HG03575 (cell line): ENCODE results near the gene PRKACB.
"Not testable (repeated sequence)": the region's sequence is repeated elsewhere in the genome, so short reads cannot be mapped to it uniquely, and the experiment has no call there.

ENCODE experiments used
- ATAC-seq: cut with Tn5 transposase; IDR thresholded peaks from one replicate; pipeline ENCODE4 v1.9.1; 2021; ENCODE audit not compliant: unreplicated experiment, insufficient number of reproducible peaks, low FRiP score; ENCODE audit errors: extremely low read depth

Gene PRKACB

DNA sequence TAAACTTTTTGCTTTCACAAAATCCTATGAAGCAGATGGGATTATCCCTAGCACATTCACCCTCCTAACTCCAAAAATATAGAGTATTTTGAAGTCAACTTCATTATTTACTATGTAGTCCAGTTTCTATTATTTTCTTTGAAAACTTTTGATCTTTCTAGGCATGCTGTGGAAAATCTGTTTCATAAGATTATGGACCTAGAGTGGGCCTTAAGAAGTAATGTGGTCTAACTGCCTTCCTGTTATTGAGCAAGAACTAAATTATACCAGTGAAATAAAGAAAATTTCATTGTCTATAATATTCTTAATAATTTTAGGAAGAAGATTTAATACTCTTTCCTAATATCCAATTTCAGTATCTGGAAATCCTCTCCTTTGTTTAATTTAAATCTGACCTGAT is 58.1 kb downstream of the PRKACB start:
- ATAC-seq = no peak

DNA sequence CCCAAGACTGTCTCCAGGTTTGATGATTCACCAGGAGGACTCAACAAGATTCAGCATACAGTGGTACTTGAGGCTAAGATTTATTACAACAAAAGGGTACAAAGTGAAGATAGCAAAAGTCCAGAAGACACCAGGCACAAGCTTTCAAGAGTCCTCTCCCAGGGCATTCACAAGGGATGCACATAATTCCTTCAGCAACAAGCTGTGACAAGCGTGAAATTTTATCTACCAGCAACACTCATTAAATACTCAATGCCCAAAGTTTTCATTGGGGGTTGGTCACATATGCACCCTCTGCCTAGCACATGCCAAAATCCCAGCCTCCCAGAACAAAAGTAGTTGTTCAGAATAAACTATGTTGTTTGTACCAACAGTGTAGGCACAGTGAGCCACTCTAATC is 62.3 kb downstream of the PRKACB start:
- no peak for ATAC-seq

DNA sequence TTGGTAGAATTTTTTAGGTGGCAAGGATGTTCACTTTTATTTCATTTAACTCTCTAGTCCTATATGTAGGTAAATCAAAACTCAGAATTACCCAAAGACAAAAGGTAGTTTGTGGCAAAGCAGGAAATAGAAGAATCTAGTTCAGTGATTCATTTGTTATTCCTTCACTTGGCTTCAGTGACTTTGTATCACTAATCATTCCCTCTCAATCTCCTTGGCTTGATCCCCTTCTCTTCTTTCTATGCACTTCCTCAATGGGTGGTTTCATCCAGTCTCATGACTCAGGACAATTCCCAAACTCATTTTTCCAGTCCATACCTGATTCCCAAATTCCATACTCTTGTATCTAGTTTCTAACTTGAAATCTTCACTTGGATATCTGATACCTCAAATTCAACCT is 64.9 kb downstream of the PRKACB start:
- ATAC-seq = no peak

DNA sequence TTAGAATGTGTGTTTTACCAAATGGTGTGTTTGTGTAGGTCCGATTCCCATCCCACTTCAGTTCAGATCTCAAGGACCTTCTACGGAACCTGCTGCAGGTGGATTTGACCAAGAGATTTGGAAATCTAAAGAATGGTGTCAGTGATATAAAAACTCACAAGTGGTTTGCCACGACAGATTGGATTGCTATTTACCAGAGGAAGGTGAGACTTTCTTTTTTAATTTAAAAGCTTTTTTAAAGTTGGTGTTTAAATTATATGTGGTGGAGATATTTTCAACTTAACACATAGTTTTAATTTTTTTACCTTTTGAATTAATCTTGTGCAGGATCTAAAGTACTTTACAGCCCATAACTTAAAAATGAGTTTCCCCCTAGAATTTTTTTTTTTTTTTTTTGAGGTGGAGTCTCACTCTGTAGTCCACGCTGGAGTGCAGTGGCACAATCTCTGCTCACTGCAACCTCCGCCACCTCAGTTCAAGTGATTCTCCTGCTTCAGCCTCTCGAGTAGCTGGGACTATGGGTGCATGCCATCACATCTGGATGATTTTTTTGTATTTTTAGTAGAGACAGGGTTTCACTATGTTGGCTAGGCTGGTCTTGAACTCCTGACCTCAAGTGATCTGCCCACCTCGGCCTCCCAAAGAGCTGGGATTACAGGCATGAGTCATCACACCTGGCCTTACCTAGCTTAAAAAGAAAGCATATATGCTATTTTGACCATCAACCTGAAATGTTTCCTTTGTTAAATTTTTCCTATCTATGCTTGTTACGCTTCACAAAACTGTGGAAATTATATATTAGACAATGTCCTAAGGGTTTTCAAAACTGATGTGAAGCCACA is 70.3 kb downstream of the PRKACB start:
- no peak for ATAC-seq

DNA sequence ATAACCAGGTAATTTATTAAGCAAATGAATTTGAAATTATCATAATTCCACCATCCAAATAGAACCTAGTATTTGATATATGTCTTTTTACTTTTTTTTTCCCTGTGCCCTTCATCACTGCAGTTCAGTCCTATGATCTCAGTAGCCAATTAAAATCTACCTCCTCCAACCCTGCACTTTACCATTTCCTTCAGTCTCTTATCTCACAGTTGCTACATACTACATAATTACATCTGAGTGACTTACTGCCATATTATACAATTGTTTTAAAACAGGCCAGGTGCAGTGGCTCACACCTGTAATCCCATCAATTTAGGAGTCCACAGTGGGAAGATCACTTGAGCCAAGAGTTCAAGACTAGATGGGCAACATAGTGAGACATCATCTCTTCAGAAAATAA is 73.2 kb downstream of the PRKACB start:
- ATAC-seq = no peak

DNA sequence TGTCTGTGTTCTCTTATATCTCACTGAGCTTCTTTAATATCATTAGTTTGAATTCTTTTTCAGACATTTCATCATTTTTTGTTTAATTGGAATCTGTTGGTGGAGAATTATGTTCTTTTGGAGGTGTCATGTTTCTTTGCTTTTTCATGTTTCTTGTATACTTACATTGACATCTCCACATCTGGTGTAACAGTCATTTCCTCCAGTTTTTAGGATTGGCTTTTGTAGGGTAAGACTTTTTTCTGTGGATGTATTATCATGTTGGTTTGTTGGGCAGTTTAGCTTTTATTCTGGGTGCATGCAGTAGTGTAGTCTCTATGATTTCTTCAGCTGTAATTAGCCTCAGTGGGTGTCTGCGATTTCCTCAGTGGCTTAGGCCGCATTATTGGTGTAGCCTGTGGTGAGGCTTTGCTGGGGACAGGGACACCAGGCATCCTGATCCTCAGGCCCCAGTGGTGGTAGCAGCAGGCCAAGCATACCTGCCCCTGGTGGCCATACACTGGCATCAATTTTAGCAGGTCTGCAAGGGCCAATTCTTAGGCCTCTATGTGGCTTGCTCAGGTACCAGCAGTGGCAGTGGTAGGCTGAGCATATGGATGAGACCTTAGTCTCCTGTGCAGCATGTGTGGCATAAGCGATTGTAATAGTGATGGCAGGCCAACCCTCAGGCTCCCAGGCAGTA is 79.8 kb downstream of the PRKACB start:
- ATAC-seq = no peak

DNA sequence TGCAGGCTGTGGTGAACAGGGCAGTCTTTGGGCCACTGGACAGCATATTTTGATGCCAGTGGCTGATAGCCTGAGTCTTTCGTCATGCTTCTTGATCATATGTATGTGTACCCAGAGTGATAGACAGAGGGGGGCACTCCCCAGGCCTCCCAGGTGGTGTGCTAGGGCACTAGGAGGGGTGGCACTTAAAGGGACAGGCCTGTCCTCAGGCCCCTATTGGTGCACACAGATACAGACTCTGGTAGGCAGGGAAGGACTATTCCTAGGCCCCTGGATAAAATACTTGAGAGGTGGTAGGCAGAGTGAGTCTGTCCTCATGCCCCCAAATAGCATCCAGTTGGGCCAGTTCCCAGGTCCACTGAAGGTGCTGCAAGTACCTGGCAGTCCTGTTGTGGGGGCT is 80.8 kb downstream of the PRKACB start:
- no peak for ATAC-seq

DNA sequence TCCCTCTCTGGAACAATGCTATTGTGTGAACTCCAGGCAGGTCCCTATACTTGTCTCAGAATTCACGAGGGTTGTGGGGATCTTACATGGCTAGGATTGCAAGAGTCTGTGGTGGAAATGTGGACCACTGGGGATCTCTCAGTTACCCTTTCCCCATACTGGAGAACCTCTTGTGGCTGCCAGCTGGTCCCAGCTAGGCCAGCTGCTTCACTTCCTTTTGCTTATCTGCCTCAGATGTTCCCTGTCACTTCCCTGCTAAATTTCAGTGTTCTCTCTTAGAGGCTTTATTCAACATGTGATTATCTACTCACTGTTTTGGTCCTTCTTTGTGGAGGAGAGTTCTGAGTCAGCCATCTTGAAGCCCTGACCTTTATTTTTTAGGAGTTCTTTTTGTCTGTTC is 81.6 kb downstream of the PRKACB start:
- ATAC-seq = no peak

DNA sequence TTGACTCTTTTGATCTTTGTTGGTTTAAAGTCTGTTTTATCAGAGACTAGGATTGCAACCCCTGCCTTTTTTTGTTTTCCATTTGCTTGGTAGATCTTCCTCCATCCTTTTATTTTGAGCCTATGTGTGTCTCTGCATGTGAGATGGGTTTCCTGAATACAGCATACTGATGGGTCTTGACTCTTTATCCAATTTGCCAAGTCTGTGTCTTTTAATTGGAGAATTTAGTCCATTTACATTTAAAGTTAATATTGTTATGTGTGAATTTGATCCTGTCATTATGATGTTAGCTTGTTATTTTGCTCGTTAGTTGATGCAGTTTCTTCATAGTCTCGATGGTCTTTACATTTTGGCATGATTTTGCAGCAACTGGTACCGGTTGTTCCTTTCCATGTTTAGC is 88.6 kb downstream of the PRKACB start:
- not testable (repeated sequence) for ATAC-seq

DNA sequence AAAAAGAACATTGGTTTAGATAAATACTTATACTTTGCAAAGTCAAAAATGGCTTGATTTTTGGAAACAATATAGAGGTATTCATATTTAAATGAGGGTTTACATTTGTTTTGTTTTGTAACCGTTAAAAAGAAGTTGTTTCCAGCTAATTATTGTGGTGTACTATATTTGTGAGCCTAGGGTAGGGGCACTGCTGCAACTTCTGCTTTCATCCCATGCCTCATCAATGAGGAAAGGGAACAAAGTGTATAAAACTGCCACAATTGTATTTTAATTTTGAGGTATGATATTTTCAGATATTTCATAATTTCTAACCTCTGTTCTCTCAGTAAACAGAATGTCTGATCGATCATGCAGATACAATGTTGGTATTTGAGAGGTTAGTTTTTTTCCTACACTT is 92.2 kb downstream of the PRKACB start:
- no peak for ATAC-seq

DNA sequence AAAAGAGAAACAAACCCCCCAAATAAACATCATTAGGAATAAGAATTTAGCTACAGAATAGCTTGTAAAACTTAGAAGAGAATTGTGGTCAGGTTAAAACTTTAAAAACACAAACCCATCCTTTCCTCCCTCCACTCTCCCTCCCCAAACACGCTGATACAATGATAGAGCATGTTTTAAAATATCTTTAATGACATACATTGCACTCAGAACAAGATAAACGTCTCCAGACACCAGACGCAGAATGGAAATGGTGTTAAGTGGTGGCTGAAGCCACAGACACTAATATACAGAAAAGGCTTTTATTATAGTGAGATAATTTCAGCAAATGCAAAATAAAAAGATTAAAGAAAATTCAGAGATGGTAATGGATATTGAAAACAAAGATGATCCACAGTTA is 98.6 kb downstream of the PRKACB start:
- ATAC-seq = no peak

DNA sequence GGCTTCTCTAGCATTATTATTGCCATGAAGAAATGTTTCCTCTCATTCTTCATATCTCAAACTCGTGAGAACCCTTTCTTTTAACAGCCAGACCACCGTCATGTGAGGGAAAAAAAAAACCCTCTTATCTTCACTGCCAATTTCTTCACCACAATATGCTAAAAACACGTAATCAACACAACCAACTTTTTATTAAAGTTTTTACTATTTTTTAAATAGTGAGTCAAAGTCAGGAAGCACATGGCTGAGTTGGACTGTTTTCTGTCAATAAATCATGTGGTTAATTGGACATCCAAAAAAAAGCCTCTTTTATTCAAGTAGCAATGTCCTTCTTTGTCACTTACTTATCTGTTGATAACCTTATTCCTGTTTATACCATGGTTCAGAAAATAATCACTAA is 101.5 kb downstream of the PRKACB start:
- ATAC-seq = no peak

DNA sequence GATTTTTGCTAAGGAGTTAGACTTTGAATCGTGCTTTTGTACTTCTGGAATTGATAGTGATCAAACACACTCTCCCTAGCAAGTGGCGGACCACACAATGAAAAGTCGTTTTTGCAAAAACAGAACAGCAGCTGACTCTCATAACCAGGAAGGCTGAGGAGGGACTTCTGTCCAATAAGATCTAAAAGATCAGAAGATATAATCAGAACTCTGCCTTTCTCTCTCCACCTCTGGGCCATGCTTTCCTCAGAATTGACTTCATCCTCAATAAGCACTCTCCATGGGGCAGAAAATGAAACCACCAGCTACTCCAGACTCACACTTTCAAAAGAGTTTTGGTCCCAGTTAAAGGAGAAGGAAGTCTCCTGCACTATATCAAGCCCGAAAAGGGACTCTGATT is 102.1 kb downstream of the PRKACB start:
- ATAC-seq = no peak

DNA sequence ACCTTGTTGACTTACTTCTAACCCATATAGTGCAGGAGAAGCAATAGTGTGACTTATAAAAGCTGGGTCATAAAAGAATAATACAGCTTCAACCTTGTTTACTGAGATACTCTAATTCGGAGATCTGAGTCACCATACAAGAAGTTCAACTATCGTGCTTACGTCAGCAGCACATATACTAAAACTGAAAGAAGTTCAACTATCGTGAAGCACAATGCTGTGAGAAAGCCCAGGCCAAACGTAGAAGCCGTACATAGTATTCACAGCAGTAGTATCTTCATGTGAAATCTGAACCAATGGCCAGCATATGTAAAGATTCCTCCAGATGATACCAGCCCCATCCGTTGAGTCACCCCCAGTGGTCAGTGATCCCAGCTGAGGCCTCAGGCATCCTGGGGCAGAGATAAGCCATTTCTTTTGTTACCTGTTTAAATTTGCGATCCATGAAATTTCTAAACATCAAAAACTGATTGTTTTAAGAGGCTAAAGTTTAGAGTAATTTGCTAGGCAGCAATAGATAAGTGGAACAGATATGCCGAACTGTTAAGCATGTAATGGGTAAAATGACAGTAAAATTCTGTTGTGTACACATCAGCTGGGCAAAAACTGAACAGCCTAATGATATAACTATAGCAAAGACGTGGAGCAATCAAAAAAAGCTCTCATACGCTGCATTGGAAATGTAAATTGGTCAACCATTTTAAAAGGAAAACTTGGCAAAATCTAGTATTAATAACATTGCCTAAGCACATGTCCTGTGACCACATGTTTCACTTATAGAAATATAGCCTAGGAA is 103.6 kb downstream of the PRKACB start:
- no peak for ATAC-seq

DNA sequence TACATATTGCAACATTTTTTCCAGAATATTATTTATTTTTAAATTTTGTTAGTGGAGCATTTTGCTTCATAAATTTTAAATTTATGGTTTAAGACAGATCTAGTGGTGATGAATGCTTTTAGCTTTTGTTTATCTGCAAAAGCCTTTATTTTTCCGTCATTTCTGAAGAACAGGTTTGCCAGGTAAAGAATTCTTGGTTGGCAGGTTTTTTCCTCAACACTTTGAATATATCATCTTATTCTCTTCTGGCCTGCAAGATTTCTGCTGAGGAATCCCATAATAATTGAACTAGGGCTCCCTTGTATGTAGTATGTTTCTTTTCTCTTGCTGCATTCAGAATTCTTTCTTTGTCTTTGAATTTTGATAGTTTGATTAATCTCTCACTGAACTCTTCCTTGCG is 106.6 kb downstream of the PRKACB start:
- no peak for ATAC-seq

DNA sequence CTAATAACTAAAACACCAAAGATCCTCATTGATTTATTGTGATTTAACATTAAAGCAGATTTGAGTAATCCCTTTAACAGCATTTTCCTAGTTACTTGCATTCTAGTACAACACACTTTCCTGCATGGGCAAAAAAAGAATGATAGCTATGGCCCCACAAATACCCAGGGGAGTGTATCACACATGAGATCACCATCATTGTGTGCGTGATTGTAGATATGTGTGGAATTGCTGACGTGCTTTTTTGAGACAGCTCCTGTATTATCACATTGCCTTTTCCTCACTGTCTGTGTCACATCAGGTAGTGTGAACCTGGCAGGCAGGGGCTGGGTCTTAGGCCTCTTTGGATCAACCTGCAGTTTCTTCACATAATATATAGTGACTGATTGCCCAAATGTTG is 109.0 kb downstream of the PRKACB start:
- no peak for ATAC-seq

DNA sequence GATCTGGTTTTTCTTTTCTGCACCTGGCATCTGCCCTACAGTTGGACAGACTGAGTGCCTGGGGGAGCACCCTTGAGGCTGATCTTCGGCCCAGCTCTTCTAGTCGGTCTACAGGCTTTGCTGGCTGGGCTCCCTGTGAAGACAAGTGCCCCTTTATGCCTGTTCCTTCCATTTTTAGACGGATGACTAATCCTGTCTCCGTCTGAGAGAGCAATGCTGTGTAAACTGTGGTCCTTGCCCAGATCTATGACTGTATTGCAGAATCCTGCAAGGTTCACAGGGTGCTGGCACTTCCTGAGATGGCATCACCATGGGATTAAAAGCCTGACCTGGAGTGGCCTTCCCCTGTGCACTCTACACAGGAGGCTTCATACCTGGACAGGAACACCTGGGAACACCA is 109.8 kb downstream of the PRKACB start:
- no peak for ATAC-seq

DNA sequence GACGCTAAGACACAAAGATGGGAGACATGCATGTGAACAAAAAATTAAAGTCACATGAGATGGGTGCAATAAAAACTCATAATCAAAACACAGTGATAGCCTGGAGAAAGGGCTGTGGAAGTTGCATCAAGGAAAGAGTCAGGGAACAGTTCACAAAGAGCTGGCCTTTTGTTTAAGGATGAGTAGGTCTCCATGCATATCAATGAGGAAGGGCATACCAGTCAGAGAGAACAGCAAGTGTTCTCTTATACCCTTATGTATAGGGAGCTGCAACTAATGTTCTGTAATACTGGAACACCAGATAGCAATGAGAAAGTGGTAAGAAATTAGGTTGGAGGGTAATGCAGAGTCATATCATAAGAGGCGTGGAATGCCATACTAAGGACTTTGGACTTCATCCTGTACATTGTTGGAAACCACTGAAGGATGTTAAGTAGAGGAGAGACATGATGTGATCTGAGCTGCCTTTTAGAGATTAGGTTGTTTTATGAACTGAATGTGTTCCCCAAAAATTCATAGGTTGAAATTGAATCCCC is 110.7 kb downstream of the PRKACB start:
- ATAC-seq = no peak

DNA sequence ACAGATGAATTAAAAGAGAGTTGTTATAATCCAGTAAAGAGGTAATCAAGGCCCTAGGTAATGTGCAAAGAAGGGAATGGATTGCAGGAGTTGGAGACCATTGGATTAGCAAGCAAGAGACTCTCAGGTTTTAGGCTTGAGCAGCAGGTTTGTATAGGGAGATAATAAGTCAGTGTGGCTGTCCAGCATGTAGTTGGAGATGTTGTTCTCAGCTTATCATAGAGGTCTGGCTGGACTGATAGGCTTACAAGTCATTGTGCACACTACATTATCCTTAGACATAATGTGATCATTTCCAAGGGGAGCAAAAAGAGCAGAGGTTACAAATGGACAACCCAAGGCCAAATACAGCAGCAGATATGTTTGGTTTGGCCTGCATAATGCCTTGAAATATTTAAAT is 111.5 kb downstream of the PRKACB start:
- no peak for ATAC-seq

DNA sequence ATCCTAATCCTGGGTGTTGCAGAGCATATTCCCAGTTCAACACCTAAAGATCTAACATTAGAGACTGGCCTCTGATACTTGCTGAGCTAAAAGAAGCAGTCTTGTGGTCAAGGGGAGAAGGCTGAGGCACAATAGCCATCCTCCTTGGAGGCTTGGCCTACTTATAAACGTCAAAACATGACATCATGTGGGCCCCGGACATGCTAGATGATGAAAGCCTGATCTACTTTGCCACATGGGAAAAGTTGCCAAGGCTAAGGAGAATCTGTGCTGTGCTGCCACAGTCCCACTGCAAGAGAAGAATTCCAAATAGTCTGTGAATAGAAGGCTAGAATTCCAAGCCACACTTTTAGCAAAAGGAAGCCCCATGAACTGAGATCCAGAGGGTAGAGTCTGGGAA is 113.5 kb downstream of the PRKACB start:
- ATAC-seq = no peak
